OCI-LY1 (cell line): ENCODE results near the gene MTX2.
"Not testable (repeated sequence)": the region's sequence is repeated elsewhere in the genome, so short reads cannot be mapped to it uniquely, and the experiment has no call there.

Experiments
- CTCF ChIP-seq: fragments of 200-600 bp; sonication (generic), shearing (Covaris generic); IDR thresholded peaks from 2 replicates; pipeline ENCODE4 v1.5.1; 2017; ENCODE audit warnings: mild to moderate bottlenecking, antibody characterized with exemption, low read length, moderate library complexity, mixed read lengths
- EZH2 ChIP-seq: fragments of 200-600 bp; sonication (generic), shearing (Covaris generic); IDR thresholded peaks from 2 replicates; pipeline ENCODE4 v1.8.0; 2017; ENCODE audit warnings: borderline replicate concordance, mixed run types, mild to moderate bottlenecking, antibody characterized with exemption, low read length, moderate library complexity, mixed read lengths

GRCh38 chr2:176306020-176306419 is 36.8 kb downstream of the MTX2 start:
- TF ChIP-seq CTCF, EZH2: not testable (repeated sequence)
